Embryonic facial prominence (tissue), 1 donor: Measurements from ENCODE around the gene FIGN.

Source experiments
- DNase-seq: peaks from one replicate; pipeline ENCODE4 v3.0.0-alpha.2; 2016; ENCODE audit errors: extremely low spot score

The FIGN gene

DNA sequence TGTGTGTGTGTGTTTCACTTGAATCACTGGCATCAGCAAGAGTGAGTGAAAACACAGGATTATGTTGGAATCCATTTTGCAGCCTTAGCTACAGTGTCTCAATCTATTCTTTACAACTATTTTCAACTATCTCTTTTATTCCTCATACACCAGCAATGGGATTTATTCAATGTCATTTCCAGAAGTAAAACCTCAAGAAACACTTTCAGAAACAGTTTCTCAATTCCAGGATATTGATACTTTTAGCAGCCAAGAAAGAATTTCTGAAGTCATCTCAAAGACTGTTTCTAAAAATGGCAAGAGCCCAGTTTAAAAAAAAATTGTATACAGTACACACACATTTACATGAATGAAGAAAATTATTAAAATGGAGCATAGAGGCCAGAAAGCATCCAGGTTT lies 171.6 kb downstream of the FIGN start:
- DNase-seq = no peak

DNA sequence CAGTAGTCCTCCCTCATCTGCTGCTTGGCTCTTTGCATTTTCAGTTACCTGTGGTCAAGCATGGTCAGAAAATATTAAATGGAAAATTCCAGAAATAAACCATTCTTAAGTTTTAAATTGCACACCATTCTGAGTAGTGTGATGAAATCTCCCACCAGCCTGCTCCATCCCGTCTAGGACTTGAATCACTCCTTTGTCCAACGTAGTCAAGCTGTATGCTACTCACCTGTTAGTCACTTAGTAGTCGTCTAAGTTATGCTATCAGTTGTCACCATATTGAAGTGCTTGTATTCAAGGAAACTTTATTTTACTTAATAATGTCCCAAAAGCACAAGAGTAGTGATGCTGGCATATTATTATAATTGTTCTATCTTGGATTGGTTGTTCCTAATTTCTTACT lies 172.5 kb downstream of the FIGN start:
- no peak for DNase-seq

DNA sequence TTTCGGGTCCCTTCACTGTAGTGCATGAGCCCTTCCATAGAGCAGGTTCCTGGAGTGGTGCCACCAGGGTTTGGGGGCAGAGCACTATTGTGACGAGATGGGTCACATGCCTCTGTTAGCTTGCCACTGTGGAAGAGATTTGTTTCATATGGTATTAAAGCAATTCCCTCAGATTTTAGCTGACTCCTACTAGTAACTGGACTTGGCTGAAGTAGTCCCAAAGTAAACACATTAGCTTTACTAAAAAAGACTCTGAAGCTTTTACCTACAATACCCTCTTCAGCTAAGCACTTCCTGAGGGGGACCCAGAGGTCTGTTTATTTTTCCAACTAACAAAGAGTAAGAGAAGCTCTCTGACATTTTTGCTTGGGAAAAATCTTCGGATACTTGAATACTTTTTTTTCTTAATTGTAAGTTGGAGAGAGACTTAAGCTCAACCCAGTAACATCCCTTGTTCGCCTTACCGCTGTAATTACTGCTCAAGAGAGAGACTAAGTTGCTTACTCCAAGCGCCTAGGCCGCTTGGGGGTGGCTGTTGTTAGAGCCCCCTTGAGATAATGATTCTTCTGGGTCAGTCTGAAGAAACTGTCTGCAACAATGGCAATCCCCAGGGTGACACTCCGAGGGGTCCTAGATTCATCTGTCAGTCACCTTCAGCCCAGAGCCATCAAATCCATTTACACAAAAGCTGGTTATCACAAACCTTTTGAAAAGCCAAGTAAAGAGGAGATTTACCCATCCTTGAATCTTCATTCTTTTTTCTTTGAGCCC lies 177.4 kb downstream of the FIGN start:
- no peak for DNase-seq

DNA sequence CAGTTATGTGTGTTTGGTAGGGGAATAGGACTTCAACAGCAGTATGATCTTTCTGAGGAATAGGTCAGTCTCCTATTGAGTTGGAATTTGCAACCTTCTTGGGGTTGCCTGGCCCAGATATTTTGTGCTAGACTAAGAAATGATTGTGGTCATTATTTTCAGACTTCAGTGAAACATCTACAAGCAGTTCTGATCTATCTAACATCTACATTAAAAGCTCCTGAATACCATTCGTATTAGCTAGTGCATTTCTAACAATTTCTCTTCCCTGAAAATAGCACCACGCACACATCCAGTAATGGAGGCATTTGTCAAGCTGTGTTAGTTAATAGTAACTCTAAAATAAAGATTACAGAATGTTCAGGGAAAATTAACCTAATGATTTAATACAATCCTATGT lies 179.3 kb downstream of the FIGN start:
- DNase-seq = no peak

DNA sequence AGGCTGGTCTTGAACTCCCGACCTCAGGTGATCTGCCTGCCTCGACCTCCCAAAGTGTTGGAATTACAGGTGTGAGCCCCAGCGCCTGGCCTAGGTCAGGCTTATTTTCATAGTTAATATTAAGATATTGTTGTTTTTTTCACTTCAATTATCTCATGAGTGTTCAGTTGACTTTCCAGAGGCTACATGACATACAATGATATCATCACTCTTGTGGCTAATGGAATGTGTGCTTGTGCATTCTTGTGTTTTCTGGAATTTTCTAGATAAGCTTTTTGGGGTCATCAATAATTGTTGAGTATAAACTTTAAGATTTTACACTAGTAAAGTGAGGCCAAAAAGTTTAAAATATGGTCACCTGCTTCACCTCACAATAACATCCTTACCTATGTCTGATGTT lies 180.9 kb downstream of the FIGN start:
- no peak for DNase-seq

DNA sequence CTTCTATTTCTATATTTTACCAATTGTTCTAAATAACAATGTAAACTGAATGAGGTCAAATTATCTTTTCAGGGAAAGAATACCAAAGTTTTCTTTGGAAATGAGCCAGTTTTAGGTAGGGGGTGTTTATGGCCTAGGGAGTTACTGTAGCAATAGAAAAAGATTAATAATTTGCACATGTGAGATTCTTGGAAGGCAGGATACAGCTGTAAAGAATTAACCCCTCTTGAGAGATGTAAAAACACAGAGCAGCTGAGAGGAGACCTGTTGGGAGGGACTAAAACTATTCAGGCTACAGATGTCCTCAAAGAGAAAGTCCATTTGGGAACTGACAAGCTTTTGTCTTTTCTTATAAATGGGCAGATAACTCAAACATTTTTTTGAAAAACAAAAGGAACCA lies 182.2 kb downstream of the FIGN start:
- DNase-seq = peak; percentile 46

DNA sequence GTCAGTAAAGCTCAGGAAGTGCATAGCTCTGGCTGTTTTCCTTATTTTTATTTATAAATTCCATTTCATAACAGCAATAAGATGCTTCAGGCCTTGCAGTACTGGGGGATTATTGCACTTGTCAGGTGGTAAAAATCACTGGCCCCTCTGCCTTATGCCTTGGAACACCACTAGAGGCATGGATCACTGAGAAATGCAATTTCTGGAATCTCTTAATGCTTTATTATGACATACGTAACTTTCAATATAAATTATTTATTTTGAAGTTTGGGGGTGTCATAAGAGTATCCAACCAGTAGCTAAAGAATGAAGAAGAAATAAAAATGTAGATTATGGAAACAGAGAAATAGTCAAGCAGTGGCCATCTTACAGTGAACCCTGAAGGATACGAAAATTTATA lies 183.1 kb downstream of the FIGN start:
- DNase-seq = no peak

DNA sequence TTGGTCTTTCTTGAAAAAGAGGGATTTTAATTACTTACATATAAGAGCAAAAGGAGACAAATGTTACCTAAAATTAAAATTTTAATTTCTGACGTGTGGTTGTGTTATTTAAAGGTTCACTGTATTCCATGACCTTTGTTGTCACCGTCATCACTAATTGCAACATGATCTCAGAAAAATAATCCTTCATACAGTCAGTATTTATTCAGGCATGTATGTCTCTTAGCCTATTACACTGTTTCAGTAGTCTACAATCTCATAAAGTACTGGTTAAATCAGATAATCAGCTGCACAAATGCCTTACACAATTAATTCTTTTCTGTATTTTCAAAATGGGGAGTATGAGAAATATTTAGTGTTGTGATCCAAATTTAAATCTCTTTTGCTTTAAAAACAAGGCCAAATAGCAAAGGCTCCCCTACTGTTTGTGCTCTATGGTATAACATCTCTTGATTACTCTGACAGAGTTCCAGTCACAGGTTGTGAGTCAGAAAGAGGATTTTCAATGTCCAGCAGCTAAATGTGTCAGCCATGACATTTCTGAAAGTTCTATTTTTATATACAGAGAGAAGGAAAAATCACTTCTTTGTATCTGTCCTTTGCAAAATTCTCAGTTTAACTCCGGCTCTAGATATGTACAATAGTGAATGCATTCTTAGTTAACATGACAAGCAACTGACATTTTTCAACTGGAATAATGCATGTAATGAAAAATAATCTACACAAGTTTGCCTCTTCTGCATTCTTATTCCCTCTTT lies 184.0 kb downstream of the FIGN start:
- no peak for DNase-seq

DNA sequence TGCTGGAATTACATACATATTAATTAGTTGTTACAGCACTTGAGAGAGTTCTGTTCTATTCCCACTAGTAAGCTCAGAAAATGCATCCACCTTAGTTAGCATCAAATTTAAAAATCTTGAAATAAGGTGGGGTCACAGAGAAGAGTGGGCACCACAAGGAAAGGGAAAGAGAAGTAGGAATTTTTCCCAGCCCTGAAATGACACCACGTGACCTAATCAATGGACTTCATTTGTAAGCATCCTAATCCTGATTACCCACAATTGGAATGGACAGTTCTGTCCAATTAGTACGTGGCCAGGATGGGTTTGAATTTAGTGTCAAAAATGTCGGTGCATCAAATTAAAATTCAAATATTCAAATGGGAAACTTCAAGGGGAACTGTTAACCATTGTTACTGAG lies 186.8 kb downstream of the FIGN start:
- no peak for DNase-seq
